ENCODE measurements around the gene KLHL29. TPM values are rescaled to one million over a fixed set of nuclear protein-coding genes. Genes with fewer than 3 reads are reported as not detected.

The KLHL29 gene
- total RNA-seq, 1 donor from 2014 or later: 12.2 TPM

GRCh38 chr2:23614701-23615100, 229.7 kb downstream of the KLHL29 start:
- DNase-seq (ENCODE audit: low read depth): no peak

GRCh38 chr2:23615216-23616020, 230.4 kb downstream of the KLHL29 start:
- DNase-seq (ENCODE audit: low read depth): no peak

DNA sequence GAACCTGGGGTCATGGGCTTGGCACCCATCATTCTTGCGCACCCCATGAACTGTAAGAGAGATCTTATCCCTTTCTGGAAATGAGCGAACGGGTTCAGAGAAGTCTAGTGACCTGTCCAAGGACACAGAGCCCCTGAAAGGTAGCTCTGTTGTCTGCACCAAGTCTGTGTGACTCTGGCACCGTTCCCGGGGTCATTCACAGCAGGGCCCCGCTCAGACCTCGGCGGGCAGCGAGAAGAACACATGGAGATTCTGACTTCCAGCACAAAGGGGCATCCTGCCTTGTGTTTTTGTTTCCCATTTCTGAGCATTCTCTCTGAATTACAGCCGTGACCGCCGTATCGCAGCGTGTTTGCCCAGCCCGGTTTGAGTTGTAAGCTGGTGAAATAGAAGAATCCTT, 231.7 kb downstream of the KLHL29 start:
- DNase-seq (ENCODE audit: low read depth): no peak

DNA sequence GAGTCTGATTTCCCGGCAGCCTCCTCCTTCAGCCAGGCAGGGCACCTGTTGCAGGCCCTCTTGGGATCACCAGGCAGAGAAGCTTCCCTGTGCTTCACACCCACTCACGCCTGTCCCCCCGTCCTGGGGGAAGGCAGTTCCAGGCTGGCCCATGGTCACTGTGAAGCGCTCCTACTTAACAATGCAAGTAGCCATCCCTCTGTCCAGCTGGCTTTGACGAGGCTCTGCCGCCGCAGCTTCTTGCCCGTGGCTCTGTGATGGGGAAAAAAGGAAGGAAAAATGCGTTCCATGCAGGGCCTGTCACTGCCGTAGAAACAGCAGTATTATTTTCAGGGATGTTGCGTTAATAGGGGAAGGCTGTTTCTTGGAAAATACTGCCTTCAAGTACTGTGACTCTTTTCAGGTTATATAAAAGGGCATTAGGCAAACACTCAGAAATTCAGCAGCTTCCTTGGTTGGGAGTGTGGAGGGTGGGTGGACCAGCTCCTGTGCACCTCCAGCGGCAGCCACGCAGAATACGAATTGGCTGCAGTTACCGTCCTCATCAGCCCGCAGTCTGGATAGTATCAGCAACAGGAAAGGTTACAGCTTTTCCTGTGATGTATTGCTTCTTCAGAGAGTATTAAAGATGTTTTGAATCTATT, 232.3 kb downstream of the KLHL29 start:
- no peak for DNase-seq (ENCODE audit: low read depth)

DNA sequence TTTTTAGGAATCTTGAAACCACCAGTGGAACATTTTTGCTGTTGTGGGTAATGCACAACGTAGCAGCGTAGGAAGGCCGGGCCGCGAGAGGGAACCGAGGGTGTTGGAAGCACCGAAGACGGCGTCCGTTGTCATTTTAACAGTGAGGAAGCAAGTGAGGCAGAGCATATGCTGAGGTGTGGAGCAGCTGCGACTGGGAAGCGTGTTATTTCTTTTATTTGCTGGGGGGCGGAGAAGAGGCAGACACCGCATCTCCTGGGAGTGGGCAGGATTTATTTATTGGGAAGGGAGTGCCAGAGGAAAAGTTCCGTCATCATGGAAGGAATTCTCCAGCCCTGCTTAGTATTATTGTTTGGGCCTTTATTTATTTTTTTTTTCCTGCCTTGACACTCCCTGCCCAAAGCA, 232.8 kb downstream of the KLHL29 start:
- DNase-seq (ENCODE audit: low read depth): no peak

GRCh38 chr2:23618265-23618664, 233.3 kb downstream of the KLHL29 start:
- DNase-seq (ENCODE audit: low read depth): no peak

DNA sequence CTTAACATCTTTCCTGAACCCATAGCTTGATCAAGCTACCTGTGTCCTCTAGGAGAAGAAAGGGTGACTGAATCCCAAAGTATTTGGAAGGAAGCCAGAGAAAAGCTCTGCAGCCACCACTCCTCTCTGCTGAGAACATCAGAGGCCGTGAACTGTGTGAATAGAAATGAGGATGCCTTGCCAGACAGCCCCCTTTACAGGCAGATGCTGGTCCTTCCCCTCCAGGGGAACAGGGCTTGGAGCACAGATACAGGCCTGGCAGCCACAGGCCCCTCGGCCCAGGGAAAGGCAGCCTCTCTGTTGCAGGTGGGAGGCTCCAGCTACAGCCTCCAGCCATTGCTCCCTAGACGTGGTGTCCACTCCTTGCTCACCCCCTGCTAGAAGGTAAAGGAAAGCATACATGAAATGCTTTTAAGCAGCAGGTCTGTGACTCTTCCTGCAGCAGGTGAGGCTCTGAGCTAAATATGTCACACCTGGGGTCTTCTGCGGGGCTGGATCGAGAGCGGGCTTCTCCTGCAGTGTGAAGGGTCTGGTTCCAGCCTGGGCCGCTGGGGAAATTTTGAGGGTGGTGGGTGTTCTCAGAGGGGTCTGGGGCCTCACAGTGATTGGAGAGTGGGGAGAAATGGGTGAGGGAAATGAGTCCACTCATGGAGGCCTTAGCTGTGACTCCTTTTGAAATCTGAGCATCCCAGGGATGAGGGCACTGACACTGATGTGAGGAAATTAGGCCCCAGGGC, 234.0 kb downstream of the KLHL29 start:
- DNase-seq (ENCODE audit: low read depth): peak; percentile 26

DNA sequence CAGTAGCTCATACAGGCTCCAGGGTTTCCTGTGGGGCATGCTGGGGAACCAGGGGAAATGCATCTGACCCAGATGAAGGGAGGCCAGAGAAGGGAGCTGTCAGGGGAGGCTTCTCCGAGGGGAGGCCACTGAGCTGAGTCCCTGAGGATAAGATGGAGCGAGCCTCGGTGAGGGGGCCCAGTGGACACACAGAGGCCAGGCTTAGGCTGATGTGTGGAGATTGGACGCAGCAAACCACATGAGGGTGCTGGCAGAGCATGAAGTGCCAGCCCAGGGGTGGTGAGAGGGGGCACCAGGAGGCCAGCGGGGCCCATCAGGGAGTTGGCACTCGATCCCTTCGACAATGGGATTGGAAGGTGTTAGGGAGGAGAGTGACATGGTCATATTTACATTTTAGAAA, 235.0 kb downstream of the KLHL29 start:
- no peak for DNase-seq (ENCODE audit: low read depth)

GRCh38 chr2:23620841-23621341, 235.9 kb downstream of the KLHL29 start:
- no peak for DNase-seq (ENCODE audit: low read depth)

- no peak for DNase-seq (ENCODE audit: low read depth)
Measured at GRCh38 chr2:23621616-23622015, 236.6 kb downstream of the KLHL29 start.

GRCh38 chr2:23622466-23622865, 237.5 kb downstream of the KLHL29 start:
- no peak for DNase-seq (ENCODE audit: low read depth)

DNA sequence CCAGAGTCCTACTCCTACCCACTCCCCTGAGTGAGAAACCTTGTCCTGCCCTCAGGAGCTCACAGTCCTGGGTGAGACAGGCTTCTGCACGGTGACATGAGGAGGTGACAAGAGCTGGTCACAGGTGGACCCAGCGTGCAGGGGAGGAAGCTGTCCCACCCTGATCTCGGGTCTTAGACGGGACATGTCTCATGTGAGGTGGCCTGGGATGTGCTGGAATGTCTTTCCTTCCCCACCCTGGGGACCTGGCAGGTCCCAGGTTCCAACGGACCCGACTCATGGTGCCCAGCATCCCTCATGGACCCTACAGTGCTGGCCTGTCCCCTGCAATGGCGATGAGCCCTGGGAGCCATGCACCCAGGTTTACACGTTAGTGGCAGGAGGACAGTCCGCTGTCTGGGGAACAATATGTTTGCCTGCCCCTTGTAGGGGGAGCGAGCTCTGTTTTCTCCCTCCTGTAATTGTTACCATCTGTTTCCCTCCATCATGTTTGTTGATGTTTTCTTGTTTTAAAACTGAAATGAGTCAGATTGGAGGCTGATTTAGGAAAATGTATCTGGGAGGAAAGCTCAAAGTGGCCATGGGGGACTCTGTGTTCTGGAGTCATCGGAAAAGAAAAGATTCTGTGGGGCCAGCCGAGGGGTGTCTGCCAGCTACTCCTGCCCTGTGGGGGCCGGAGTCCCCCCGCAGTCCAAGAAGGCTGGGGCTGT, 238.1 kb downstream of the KLHL29 start:
- DNase-seq (ENCODE audit: low read depth): no peak

DNA sequence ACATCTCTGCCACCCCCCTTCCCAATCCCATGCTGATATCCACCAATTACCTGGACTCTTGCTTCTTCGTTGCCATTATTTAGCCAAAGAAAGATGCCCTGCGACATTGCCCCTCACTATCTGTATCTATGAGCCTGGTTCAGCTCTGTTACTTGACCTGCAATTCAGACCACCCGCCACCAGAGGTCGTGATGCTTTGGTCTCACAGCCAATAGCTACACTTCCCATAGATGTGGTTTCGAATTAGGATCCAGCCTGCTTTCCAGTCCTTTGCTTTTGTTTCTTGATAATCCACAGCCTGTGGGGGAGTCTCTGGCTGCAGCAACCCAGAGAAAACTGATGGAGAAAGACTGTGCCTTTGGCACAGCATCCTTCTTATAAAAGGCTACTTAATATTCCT, 239.4 kb downstream of the KLHL29 start:
- no peak for DNase-seq (ENCODE audit: low read depth)

GRCh38 chr2:23624915-23625314, 239.9 kb downstream of the KLHL29 start:
- DNase-seq (ENCODE audit: low read depth): no peak

DNA sequence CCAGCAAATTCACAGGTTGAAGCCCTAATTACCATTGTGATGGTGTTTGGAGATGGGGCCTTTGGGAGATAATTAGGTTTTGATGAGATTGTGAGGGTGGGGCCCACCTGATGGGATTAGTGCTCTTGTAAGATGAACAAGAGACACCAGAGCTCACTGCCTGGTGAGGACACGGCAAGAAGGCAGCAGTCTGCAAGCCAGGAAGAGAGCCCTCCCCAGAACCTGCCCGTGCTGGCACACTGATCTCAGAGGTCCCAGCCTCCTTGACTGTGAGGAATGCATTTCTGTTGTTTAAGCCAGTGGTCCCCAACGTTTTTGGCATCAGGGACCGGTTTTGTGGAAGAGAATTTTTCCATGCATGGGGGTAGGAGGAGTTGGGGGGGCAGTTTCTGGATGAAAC, 240.7 kb downstream of the KLHL29 start:
- no peak for DNase-seq (ENCODE audit: low read depth)

GRCh38 chr2:23626701-23627230, 241.8 kb downstream of the KLHL29 start:
- no peak for DNase-seq (ENCODE audit: low read depth)

- DNase-seq (ENCODE audit: low read depth): no peak
Measured at GRCh38 chr2:23627236-23628009, 242.4 kb downstream of the KLHL29 start.

DNA sequence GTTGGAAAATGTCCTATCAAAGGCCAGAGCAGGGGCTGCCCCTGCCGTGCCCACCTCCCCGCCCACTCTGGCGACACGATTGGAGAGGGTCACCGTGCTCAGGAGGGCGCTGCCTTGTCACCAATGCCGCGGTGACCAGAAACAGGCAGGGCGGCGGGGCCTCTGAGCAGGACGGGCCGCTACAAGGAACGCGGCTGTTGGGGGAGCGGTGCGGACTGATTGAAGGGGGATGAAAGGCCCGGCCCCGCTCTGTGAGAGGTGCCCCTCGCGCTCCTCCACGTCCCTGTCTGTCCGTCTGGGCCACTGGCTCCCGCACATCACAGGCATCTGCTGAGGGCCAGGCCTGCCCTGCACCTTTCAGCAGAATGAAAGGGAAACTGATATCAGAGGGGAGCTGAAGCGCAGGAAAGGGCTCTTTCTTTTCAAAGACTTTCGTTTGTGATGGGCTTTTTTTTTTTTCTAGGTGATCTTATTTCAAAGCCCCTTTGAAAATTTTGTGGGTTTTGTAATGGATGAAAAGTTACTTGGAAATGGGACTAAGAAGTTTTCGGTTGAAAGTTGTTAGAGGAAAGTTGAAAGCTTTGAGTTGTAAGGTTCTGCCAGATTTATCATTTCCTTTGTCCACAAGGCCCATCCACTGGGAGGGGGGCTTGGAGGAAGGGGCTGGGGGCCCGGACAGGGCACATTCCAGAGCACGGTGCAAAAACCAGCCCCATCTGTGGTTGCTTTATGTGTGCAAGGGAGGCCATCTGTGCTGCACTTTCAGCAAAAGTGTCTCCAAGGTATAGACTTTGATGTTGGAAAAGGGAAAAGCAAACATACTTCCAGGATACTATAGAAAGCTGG, 244.2 kb downstream of the KLHL29 start:
- DNase-seq (ENCODE audit: low read depth): no peak

GRCh38 chr2:23629772-23630480, 244.9 kb downstream of the KLHL29 start:
- DNase-seq (ENCODE audit: low read depth): no peak
